GM23338 (cell line): ENCODE results near the gene COPE. TPM values are rescaled to one million over a fixed set of nuclear protein-coding genes. Genes with fewer than 3 reads are reported as not detected.

Source experiments
- ATAC-seq: fragments of 200-7000 bp; cut with Tn5 transposase; 3 replicates; pipeline ENCODE4 v1.9.1; 2020
- DNase-seq: peaks from one replicate; pipeline ENCODE4 v3.0.0-alpha.2; 2015; ENCODE audit warnings: low spot score
- H2AFZ ChIP-seq: fragments of 200-600 bp; sonication (generic); 2 replicates; pipeline ENCODE4 v1.8.0; 2016; ENCODE audit warnings: antibody characterized with exemption, mild to moderate bottlenecking, moderate library complexity
- H3F3A ChIP-seq: fragments of 200-600 bp; sonication (generic); replicated peaks from 2 replicates; pipeline ENCODE4 v1.8.0; 2017; ENCODE audit warnings: antibody characterized with exemption, mixed run types, low read depth
- H3K27ac ChIP-seq: fragments of 200-600 bp; sonication (generic); 2 replicates; pipeline ENCODE4 v1.6.1; 2016; ENCODE audit warnings: low read depth
- H3K27me3 ChIP-seq: fragments of 200-600 bp; sonication (generic); 2 replicates; pipeline ENCODE4 v1.8.0; 2016; ENCODE audit warnings: mild to moderate bottlenecking, mixed run types, moderate library complexity; ENCODE audit not compliant: insufficient read depth
- H3K36me3 ChIP-seq: fragments of 200-600 bp; sonication (generic); 2 replicates; pipeline ENCODE4 v1.8.0; 2016; ENCODE audit warnings: mild to moderate bottlenecking; ENCODE audit not compliant: insufficient read depth
- H3K4me1 ChIP-seq: fragments of 200-600 bp; sonication (generic); 2 replicates; pipeline ENCODE4 v1.8.0; 2016; ENCODE audit warnings: mild to moderate bottlenecking, moderate library complexity; ENCODE audit not compliant: insufficient read depth
- H3K4me2 ChIP-seq: fragments of 200-600 bp; sonication (generic); 2 replicates; pipeline ENCODE4 v1.7.1; 2017; ENCODE audit warnings: mixed run types
- H3K4me3 ChIP-seq: fragments of 200-600 bp; sonication (generic); 2 replicates; pipeline ENCODE4 v1.6.1; 2016; ENCODE audit warnings: mixed run types
- H3K79me2 ChIP-seq: fragments of 200-600 bp; sonication (generic); replicated peaks from 2 replicates; pipeline ENCODE4 v1.8.0; 2017; ENCODE audit warnings: mild to moderate bottlenecking; ENCODE audit not compliant: insufficient read depth
- H3K9me2 ChIP-seq: fragments of 200-600 bp; sonication (generic); 2 replicates; pipeline ENCODE4 v1.8.0; 2017; ENCODE audit not compliant: insufficient read depth
- H4K20me1 ChIP-seq: fragments of 200-600 bp; sonication (generic); replicated peaks from 2 replicates; pipeline ENCODE4 v1.8.0; 2017; ENCODE audit warnings: mild to moderate bottlenecking; ENCODE audit not compliant: insufficient read depth
- H3K27ac Mint-ChIP-seq: 2 replicates; pipeline ENCODE4 v1.8.0; 2020; ENCODE audit warnings: inconsistent platforms, mild to moderate bottlenecking, moderate library complexity, mixed read lengths
- H3K27me3 Mint-ChIP-seq: 3 replicates; pipeline ENCODE4 v1.8.0; 2022; ENCODE audit warnings: low read depth, mild to moderate bottlenecking, moderate library complexity, mixed read lengths, inconsistent platforms; ENCODE audit not compliant: insufficient read depth, poor library complexity
- H3K36me3 Mint-ChIP-seq: 3 replicates; pipeline ENCODE4 v1.8.0; 2021; ENCODE audit warnings: low read depth, mild to moderate bottlenecking, inconsistent platforms, moderate library complexity, mixed read lengths
- H3K4me1 Mint-ChIP-seq: 3 replicates; pipeline ENCODE4 v1.8.0; 2020; ENCODE audit warnings: mild to moderate bottlenecking, inconsistent platforms, mixed read lengths
- H3K4me3 Mint-ChIP-seq: 3 replicates; pipeline ENCODE4 v1.8.0; 2021; ENCODE audit warnings: moderate library complexity, mild to moderate bottlenecking, inconsistent platforms, mixed read lengths
- H3K9me3 Mint-ChIP-seq: 3 replicates; pipeline ENCODE4 v1.8.0; 2020; ENCODE audit warnings: moderate library complexity, mild to moderate bottlenecking, inconsistent platforms, mixed read lengths
- CREB1 ChIP-seq: fragments of 250-450 bp; sonication (Bioruptor Pico); IDR thresholded peaks from 2 replicates; pipeline ENCODE4 v1.5.0; 2020; ENCODE audit warnings: low read depth, mild to moderate bottlenecking, moderate library complexity
- CTCF ChIP-seq, 2 experiments: fragments of 200-600 bp in 1 of 2; sonication (generic) in 1 of 2; conservative IDR thresholded peaks; 2 replicates each; pipeline versions ENCODE4 v1.5.1 to v1.6.1; 2016 to 2017; ENCODE audit warnings: antibody characterized with exemption in 2 of 2, low read depth in 2 of 2, mild to moderate bottlenecking in 2 of 2, moderate library complexity in 1 of 2
- EZH2 ChIP-seq: fragments of 200-600 bp; sonication (generic); IDR thresholded peaks from one replicate; pipeline ENCODE4 v1.8.0; 2017; ENCODE audit warnings: antibody characterized with exemption, mild to moderate bottlenecking, low read depth; ENCODE audit not compliant: unreplicated experiment
- EZH2phosphoT487 ChIP-seq: fragments of 200-600 bp; sonication (generic); IDR thresholded peaks from one replicate; pipeline ENCODE4 v1.8.1; 2018; ENCODE audit warnings: antibody characterized with exemption; ENCODE audit not compliant: unreplicated experiment
- JUNB ChIP-seq: IDR thresholded peaks from one replicate; pipeline ENCODE4 v1.6.1; 2016; ENCODE audit warnings: antibody characterized with exemption; ENCODE audit not compliant: unreplicated experiment
- NANOG ChIP-seq: IDR thresholded peaks from 2 replicates; pipeline ENCODE4 v1.6.1; 2016; ENCODE audit warnings: antibody characterized with exemption, borderline replicate concordance
- POLR2AphosphoS5 ChIP-seq: IDR thresholded peaks from 2 replicates; pipeline ENCODE4 v1.6.1; 2016; ENCODE audit warnings: antibody characterized with exemption, low read depth
- STAT1 ChIP-seq: IDR thresholded peaks from one replicate; pipeline ENCODE4 v1.6.1; 2016; ENCODE audit warnings: antibody characterized with exemption; ENCODE audit not compliant: unreplicated experiment
- ZNF114 ChIP-seq: fragments of 250-450 bp; sonication (Bioruptor Pico); IDR thresholded peaks from 2 replicates; pipeline ENCODE4 v1.5.0; 2020; ENCODE audit warnings: mild to moderate bottlenecking, moderate library complexity
- ZNF331 ChIP-seq: fragments of 250-450 bp; sonication (Bioruptor Pico); IDR thresholded peaks from 2 replicates; pipeline ENCODE4 v1.5.0; 2020; ENCODE audit warnings: low read depth, mild to moderate bottlenecking, moderate library complexity
- ZNF462 ChIP-seq: fragments of 250-450 bp; sonication (Bioruptor Pico); IDR thresholded peaks from 2 replicates; pipeline ENCODE4 v1.5.0; 2020; ENCODE audit warnings: mild to moderate bottlenecking, moderate library complexity
- polyA plus RNA-seq: library from polyadenylated mRNA; unstranded; fragments of >200 nt; fragmentation: Nextera tagmentation; extraction: Ambion mirVana; gene quantifications from 2 replicates; pipeline ENCODE4 v1.2.1, GENCODE V29; 2016
- total RNA-seq: library from RNA; depleted of rRNA; stranded (reverse); fragments of >200 nt; shearing (Covaris generic); gene quantifications from 2 replicates; pipeline ENCODE4 v1.2.3, GENCODE V29; 2014
- TF ChIP-seq, protein P1 (sequence below): IDR thresholded peaks from one replicate; pipeline ENCODE4 v1.6.1; 2018; ENCODE audit warnings: antibody characterized with exemption; ENCODE audit not compliant: unreplicated experiment
- TF ChIP-seq, protein P2 (sequence below): IDR thresholded peaks from 2 replicates; pipeline ENCODE4 v1.6.1; 2016; ENCODE audit warnings: antibody characterized with exemption

The COPE gene
- total and polyA plus RNA-seq, 2 experiments from 2014 or later = 263 TPM

DNA sequence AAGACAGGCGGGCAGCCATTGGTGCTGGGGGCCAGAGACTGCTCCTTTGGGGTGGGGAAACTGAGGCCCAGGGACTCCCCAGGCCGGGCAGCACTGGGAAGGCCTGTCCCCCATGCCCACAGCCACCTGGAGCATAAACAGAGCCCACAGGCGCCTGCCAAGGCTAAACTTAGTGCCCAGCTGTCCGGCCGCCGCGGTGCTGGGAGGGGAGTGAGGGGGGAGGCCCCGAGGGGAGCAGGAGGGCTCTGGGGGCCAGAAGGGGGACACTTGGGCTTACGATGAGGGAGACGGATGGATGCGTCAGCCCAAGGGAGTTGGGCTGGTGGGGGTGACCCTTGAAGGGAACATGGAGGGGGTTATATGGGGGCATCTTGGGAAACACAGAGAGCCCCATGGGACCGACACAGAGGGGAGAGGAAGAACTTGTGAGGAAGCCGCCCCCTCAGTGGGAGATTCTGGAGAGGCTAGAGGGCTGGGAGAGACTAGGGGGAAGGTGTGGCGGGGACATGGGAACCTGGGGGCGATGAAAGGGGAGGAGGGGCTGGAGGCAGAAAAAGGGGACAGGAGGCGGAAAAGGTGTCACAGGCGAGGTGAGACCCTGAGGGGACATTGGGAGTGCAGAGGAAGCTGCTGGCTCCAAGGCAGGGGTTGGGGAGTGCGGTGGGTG is 25.5 kb downstream of the COPE start:
- Histone ChIP-seq H3K9me2 (no peaks in the 10 kb centered on the region), H3K4me3 (no peak overlapping the region), H4K20me1 (no peaks in the 10 kb centered on the region; the same call in none of the 2 replicates), H3K79me2 (no peaks in the 10 kb centered on the region), H3F3A (peaks cover under 1% of the 10 kb centered on the region; the same call in 1 of the 2 replicates), H2AFZ (no peak overlapping the region), H3K36me3 (no peaks in the 10 kb centered on the region; the same call in 1 of the 2 replicates), H3K27ac (no peak overlapping the region), H3K4me2 (no peak overlapping the region), H3K4me1 (no peaks in the 10 kb centered on the region; the same call in 1 of the 2 replicates), H3K27me3 (peaks cover 24% of the 10 kb centered on the region)
- Mint-ChIP-seq H3K4me1 (no peaks in the 10 kb centered on the region), H3K9me3 (no peaks in the 10 kb centered on the region), H3K27me3 (peaks cover 24% of the 10 kb centered on the region), H3K4me3 (no peak overlapping the region), H3K36me3 (peaks cover 3% of the 10 kb centered on the region; the same call in 2 of the 3 replicates), H3K27ac (no peak overlapping the region)
- DNase-seq (no peak), ATAC-seq (no peak)
- TF ChIP-seq, protein P1, sequence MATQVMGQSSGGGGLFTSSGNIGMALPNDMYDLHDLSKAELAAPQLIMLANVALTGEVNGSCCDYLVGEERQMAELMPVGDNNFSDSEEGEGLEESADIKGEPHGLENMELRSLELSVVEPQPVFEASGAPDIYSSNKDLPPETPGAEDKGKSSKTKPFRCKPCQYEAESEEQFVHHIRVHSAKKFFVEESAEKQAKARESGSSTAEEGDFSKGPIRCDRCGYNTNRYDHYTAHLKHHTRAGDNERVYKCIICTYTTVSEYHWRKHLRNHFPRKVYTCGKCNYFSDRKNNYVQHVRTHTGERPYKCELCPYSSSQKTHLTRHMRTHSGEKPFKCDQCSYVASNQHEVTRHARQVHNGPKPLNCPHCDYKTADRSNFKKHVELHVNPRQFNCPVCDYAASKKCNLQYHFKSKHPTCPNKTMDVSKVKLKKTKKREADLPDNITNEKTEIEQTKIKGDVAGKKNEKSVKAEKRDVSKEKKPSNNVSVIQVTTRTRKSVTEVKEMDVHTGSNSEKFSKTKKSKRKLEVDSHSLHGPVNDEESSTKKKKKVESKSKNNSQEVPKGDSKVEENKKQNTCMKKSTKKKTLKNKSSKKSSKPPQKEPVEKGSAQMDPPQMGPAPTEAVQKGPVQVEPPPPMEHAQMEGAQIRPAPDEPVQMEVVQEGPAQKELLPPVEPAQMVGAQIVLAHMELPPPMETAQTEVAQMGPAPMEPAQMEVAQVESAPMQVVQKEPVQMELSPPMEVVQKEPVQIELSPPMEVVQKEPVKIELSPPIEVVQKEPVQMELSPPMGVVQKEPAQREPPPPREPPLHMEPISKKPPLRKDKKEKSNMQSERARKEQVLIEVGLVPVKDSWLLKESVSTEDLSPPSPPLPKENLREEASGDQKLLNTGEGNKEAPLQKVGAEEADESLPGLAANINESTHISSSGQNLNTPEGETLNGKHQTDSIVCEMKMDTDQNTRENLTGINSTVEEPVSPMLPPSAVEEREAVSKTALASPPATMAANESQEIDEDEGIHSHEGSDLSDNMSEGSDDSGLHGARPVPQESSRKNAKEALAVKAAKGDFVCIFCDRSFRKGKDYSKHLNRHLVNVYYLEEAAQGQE = no peak
- TF ChIP-seq JUNB (no peak), CTCF (conservative IDR thresholded peaks at IDR 0.05; ENCODE audit: low read depth in 2 of 2) (no peak), CREB1 (CRISPR knock-in tag) (no peak), EZH2phosphoT487 (no peak), ZNF331 (CRISPR knock-in tag) (no peak), STAT1 (no peak), ZNF114 (CRISPR knock-in tag) (no peak), NANOG (no peak), EZH2 (no peak), ZNF462 (CRISPR knock-in tag) (no peak), POLR2AphosphoS5 (no peak)
- TF ChIP-seq, protein P2, sequence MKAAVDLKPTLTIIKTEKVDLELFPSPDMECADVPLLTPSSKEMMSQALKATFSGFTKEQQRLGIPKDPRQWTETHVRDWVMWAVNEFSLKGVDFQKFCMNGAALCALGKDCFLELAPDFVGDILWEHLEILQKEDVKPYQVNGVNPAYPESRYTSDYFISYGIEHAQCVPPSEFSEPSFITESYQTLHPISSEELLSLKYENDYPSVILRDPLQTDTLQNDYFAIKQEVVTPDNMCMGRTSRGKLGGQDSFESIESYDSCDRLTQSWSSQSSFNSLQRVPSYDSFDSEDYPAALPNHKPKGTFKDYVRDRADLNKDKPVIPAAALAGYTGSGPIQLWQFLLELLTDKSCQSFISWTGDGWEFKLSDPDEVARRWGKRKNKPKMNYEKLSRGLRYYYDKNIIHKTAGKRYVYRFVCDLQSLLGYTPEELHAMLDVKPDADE = no peak
